Stimulated activated memory B cell treated with anti-CD40 and anti-IgM and Interleukin-4, amounts not matched to agents 10 μg/mL and 1 μg/mL and 100 μg/mL, for 72 hours (primary cell): ENCODE data around the gene FAM118B.
"Not testable (repeated sequence)": the region's sequence is repeated elsewhere in the genome, so short reads cannot be mapped to it uniquely, and the experiment has no call there.

Experiments used
- ATAC-seq: fragments of 150-1000 bp; cut with Tn5 transposase; 2 replicates; pipeline ENCODE4 v1.10.0; 2021
- H3K27ac Mint-ChIP-seq: one replicate; pipeline ENCODE4 v1.8.0; 2022; ENCODE audit warnings: mild to moderate bottlenecking, mixed read lengths
- H3K27me3 Mint-ChIP-seq: one replicate; pipeline ENCODE4 v1.8.0; 2022; ENCODE audit warnings: mixed read lengths
- H3K36me3 Mint-ChIP-seq: one replicate; pipeline ENCODE4 v1.8.0; 2022; ENCODE audit warnings: mixed read lengths
- H3K4me1 Mint-ChIP-seq: one replicate; pipeline ENCODE4 v1.8.0; 2022; ENCODE audit warnings: mixed read lengths
- H3K4me3 Mint-ChIP-seq: one replicate; pipeline ENCODE4 v1.8.0; 2022; ENCODE audit warnings: mild to moderate bottlenecking, moderate library complexity, mixed read lengths
- H3K9me3 Mint-ChIP-seq: one replicate; pipeline ENCODE4 v1.8.0; 2022; ENCODE audit warnings: mixed read lengths

Gene FAM118B

DNA sequence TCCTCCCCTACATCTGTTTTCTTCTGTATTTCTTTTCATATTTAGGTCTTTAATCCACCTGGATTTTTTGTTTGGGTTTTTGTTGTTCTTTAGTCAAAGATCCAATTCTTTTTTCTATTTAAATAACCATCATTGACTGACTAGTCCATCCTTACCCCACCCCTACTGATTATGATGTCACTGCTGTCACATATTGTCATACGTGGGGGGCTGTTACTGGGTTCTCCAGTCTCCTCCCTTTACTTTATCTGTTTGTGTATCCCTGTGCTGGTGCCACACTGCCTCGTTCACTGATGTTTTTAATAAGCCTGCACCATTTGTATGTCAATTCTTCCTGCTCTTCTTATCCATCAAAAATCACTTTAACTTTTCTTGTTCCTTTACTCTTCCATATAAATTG is 85.4 kb downstream of the FAM118B start:
- Mint-ChIP-seq H3K27me3 (no peaks in the 10 kb centered on the region), H3K27ac (no peak overlapping the region), H3K36me3 (peaks cover 22% of the 10 kb centered on the region), H3K9me3 (no peaks in the 10 kb centered on the region), H3K4me3 (no peak overlapping the region), H3K4me1 (peaks cover 23% of the 10 kb centered on the region)
- no peak for ATAC-seq

DNA sequence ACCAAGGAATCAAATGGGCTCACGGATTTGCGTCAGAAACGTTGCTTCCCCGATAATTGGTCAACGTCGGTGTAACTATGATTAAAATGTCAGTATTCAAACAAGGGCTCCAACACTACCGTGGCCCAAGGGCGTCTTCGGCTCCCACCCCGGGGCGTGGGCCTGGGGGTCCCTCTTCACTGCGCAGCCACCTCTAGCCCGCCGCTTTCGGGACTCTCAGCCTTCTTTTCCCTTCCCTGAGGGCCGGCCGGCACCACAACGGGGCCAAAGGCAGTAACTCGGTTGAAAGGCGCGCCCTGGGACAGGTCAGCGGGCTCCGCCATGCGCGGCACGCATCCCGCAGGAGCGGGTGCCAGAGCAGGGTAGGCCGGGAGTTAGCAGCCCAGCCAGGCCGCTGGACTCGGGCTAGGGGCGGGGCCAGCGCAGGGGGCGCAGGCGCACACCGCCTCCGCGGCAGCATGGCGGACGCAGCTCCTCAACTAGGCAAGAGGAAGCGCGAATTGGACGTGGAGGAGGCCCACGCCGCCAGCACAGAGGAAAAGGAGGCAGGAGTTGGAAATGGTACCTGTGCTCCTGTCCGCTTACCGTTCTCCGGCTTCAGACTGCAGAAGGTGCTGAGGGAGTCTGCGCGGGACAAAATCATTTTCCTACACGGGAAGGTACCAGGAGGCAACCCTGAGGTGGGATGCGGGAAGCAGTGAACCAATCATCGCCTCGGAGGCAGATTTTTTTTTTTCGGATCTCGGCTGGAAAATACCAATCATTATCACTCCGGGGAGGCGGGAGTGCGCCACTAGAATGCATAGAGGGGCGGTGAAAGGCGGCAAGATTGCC is 92.3 kb downstream of the FAM118B start, which contains the start of gene DCPS:
DCPS (plus strand) TSS at position 438 of the 834 bp plus-strand sequence; CDS start at position 459, 21 bp downstream.
- H3K27ac Mint-ChIP-seq: peak within 1 kb of the TSS; percentile 95
- H3K4me1 Mint-ChIP-seq: peaks cover 42% of the 10 kb centered on the region
- peak; percentile 98 for ATAC-seq
- H3K36me3 Mint-ChIP-seq: peaks cover 15% of the 10 kb centered on the region
- no peaks in the 10 kb centered on the region for H3K27me3 Mint-ChIP-seq
- no peaks in the 10 kb centered on the region for H3K9me3 Mint-ChIP-seq
- peak within 1 kb of the TSS; percentile 99 for H3K4me3 Mint-ChIP-seq

DNA sequence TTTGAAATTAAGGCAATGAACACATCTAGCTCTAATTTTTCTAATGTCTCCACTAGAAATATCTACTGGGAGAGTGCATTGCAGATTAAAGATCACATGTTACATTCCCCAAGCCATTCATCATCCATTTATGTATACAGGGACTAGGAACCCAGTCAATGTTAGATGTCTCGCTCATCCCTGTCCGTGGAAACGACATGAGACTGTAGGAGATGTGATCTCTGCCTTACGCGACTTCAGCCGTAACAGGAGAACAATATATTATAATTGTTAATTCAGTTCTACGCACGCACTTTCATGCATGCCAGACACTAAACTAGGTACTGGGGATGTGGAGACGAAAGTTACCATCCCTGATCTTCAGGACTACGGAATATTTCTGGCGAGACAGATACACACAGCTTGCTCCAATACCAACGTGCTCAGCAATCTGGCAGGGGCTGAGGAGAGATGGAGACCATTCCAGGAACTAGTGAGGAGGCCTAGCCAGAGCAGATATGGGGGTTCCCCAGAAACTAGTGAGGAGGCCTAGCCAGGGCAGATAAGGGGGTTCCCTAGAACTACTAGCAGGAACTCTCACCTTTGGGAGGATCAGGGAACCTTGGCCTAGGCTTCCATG is 93.0 kb downstream of the FAM118B start:
- H3K27ac Mint-ChIP-seq: peak overlapping the region; percentile 95
- ATAC-seq: no peak
- H3K4me3 Mint-ChIP-seq: peak overlapping the region; percentile 99
- no peaks in the 10 kb centered on the region for H3K9me3 Mint-ChIP-seq
- no peaks in the 10 kb centered on the region for H3K27me3 Mint-ChIP-seq
- peaks cover 44% of the 10 kb centered on the region for H3K4me1 Mint-ChIP-seq
- peaks cover 17% of the 10 kb centered on the region for H3K36me3 Mint-ChIP-seq

DNA sequence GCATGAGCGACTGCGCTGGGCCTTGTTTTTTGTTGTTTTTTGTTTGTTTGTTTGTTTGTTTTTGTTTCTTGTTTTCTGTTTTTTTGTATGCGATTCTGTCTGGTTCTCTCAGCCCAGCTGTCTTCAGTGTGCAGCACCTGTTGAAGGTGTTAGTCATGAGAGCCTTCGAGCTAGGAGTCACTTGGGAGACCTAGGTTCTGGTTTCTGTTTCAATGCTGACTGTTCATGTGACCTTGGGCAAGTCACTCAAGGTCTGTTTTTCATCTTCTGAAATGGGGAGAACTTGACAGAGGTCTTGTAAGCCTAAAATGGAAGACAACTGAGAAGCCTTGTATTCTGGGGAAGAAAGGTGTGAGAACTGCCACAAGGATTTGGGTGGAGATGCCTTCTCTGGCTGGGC is 94.1 kb downstream of the FAM118B start:
- Mint-ChIP-seq H3K27ac (peak overlapping the region; percentile 95), H3K36me3 (peaks cover 25% of the 10 kb centered on the region), H3K9me3 (no peaks in the 10 kb centered on the region), H3K4me3 (peak overlapping the region; percentile 67), H3K27me3 (no peaks in the 10 kb centered on the region), H3K4me1 (peaks cover 55% of the 10 kb centered on the region)
- peak; percentile 60 for ATAC-seq

DNA sequence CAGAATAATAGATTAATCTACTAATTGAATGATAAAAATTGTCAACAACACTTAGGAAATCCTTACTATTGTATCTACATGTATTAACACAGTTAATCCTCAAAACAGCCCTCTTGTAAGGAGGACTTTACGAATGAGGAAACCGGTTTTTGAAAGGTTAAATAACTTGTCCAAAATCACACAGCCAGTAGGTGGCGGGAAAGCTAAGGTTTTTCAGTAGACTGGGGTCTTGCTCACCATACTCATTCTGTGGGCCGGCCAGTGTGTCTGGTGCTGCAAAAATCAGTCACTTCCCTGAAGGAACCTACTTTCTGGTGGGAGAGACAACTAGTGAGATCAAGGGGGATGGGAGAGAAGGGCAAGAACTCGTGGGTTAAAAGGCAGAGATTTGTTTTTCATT is 96.1 kb downstream of the FAM118B start:
- ATAC-seq: no peak
- Mint-ChIP-seq H3K27ac (peak overlapping the region; percentile 33), H3K4me1 (peaks cover 68% of the 10 kb centered on the region), H3K9me3 (no peaks in the 10 kb centered on the region), H3K27me3 (no peaks in the 10 kb centered on the region), H3K36me3 (peaks cover 36% of the 10 kb centered on the region), H3K4me3 (no peak overlapping the region)

DNA sequence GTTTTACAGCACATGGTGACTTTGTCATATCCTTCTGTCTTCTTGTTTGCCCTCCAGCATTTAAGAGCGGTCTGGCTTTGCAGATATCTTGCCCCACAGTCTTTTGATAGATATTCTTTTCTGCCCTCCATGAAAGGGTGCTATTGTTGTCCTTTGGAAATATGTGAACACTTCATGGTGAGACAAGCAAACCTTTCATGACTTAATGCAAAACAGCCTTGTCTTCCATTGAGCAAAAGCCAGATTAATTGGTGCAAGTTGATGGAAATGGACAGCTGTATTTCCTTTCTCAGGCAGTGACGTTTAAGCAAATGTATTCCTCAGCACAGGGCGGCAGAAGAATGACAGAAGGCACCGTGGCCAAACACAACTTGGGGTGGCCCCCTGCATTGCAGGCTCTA is 96.7 kb downstream of the FAM118B start:
- ATAC-seq: no peak
- Mint-ChIP-seq H3K4me1 (peaks cover 68% of the 10 kb centered on the region), H3K9me3 (no peaks in the 10 kb centered on the region), H3K27me3 (no peaks in the 10 kb centered on the region), H3K36me3 (peaks cover 42% of the 10 kb centered on the region), H3K4me3 (no peak overlapping the region), H3K27ac (peak overlapping the region; percentile 44)

DNA sequence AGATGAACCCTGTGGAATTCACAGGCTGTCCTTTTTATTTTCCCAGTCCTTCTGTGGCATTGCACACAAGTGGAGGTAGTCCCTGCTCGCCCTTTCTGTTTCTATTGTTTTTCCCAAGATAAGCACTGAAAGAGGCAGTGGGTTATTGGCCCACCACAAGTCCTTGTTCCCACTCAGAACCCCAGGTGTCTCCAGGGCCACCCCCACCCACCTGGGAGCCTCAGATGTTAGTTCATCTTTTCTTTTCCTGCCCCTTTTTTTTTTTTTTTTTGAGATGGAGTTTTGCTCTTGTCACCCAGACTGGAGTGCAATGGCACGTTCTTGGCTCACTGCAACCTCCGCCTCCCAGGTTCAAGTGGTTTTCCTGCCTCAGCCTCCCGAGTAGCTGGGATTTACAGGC is 97.2 kb downstream of the FAM118B start:
- H3K9me3 Mint-ChIP-seq, ATAC-seq, H3K4me3 Mint-ChIP-seq, H3K27me3 Mint-ChIP-seq: not testable (repeated sequence)
- peaks cover 47% of the 10 kb centered on the region for H3K36me3 Mint-ChIP-seq
- peaks cover 70% of the 10 kb centered on the region for H3K4me1 Mint-ChIP-seq
- peak overlapping the region; percentile 44 for H3K27ac Mint-ChIP-seq

DNA sequence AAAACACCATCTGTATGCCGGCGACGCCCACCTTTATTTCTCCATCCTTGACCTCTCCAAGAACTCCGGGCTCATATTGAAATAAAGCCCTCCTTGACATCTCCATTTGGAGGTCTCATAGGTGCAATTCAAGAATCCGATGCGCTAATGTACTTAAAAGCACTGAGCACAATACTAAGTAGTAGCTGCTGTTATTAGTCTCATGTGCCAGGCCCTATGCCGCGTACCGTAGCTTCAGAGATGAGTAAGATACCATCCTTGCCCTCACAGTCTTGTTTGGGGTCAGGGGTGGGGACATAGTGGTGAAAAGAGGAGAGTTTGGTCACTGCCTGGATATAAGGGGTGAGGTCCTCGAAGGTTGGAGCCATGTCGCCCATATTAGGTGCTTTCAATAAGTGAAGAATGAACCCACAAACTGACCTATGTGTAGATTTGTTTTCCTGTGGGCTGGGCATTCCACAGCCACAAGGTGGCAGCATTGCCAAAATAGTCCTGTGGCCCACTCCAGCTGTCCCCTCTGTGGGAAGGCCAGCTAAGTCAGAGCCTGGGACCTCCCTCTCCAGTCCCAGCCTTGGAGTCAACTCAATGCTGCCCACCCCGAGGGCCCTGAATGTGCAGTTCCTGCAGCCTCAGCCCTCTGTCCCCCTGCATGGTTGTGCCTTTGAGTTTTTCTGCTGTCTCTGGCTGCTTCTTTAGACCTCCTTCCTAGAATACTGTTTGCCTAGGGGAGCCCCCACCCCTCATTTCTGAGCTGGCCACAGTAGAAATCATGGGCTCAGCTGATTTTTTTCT is 98.8 kb downstream of the FAM118B start:
- no peak overlapping the region for H3K4me3 Mint-ChIP-seq
- H3K9me3 Mint-ChIP-seq: no peaks in the 10 kb centered on the region
- peak; percentile 76 for ATAC-seq
- peak overlapping the region; percentile 54 for H3K27ac Mint-ChIP-seq
- H3K36me3 Mint-ChIP-seq: peaks cover 57% of the 10 kb centered on the region
- H3K27me3 Mint-ChIP-seq: no peaks in the 10 kb centered on the region
- peaks cover 66% of the 10 kb centered on the region for H3K4me1 Mint-ChIP-seq

DNA sequence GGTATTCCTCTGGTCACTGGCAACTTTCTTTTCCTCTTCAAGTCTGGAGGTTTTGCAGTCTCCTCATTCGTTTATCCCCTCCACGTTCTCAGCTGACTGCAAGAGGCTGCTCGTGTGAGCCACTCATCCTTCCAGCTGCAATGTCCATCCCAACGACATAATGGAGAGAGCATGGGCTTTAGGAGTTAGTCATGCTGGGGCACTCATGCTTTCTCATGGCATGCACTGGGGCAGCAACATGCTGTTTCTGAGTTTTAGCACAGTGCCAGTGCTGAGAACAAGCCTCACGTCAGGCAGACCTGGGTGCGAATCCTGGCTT is 99.4 kb downstream of the FAM118B start:
- peaks cover 62% of the 10 kb centered on the region for H3K4me1 Mint-ChIP-seq
- H3K36me3 Mint-ChIP-seq: peaks cover 54% of the 10 kb centered on the region
- H3K27ac Mint-ChIP-seq: peak overlapping the region; percentile 4
- no peak overlapping the region for H3K4me3 Mint-ChIP-seq
- no peak for ATAC-seq
- H3K27me3 Mint-ChIP-seq: no peaks in the 10 kb centered on the region
- H3K9me3 Mint-ChIP-seq: no peaks in the 10 kb centered on the region

DNA sequence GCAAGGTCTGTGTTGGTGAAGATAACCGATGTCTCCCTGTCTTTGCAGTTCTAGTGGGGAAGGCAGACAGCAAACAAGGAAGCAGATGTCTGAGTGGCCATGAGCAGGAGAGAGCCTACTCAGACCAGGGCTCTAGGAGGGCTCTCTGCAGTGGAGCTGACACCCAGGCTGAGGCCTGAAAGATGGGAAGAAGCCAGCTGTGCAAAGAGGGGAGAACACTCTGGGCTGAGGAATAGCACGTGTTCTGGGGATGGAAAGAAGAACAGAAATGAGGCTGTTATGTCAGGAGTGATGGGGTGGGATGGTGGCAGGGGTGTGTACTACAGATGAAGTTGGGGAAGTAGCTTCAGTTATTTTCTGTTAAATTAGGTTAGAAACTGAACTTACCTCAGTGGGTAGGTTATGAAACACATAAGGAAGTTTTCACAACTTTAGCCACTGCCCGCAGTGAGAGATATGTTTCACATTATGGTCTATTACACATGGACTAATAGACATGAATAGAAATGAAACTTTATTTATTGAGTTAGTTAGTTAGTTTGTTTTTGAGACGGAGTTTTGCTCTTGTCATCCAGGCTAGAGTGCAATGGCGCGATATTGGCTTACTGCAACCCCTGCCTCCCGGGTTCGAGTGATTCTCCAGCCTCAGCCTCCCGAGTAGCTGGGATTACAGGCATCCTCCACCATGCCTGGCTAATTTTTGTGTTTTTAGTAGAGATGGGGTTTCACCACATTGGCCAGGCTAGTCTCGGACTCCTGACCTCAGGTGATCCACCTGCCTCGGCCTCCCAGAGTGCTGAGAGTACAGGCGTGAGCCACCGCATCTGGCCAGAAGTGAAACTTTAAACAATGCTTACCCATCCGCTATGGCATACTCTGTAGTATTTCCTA is 100.1 kb downstream of the FAM118B start:
- no peaks in the 10 kb centered on the region for H3K9me3 Mint-ChIP-seq
- peak overlapping the region; percentile 4 for H3K27ac Mint-ChIP-seq
- peaks cover 60% of the 10 kb centered on the region for H3K4me1 Mint-ChIP-seq
- peaks cover 60% of the 10 kb centered on the region for H3K36me3 Mint-ChIP-seq
- peak; percentile 66 for ATAC-seq
- no peak overlapping the region for H3K4me3 Mint-ChIP-seq
- H3K27me3 Mint-ChIP-seq: no peaks in the 10 kb centered on the region
